ENCODE data around the gene ZNF267. TPM values are rescaled to one million over a fixed set of nuclear protein-coding genes. Genes with fewer than 3 reads are reported as not detected.
A peak's percentile ranks its signal among the peaks of the same experiment; 100 is the strongest.
"Not testable (repeated sequence)": the region's sequence is repeated elsewhere in the genome, so short reads cannot be mapped to it uniquely, and the experiment has no call there.

The ZNF267 gene
- 10 to 100 TPM; 14.1 to 30.8 TPM for total RNA-seq
- 10 to 100 TPM in 4 of 6 donors, 1 to 10 TPM in 2; 9.5 to 11.9 (median 10.7) TPM for polyA plus RNA-seq (ENCODE audit: insufficient read length in 6 of 6)
- long read RNA-seq, donor 1, full-length matches to known transcripts: 12 of 12 reads
- long read RNA-seq, donor 1, partial matches to known transcripts: 0 of 12 reads
- long read RNA-seq, donor 1, other reads (novel, unspliced or antisense): 0 of 12 reads
- long read RNA-seq, donor 2, full-length matches to known transcripts: 8 of 8 reads
- long read RNA-seq, donor 2, partial matches to known transcripts: 0 of 8 reads
- long read RNA-seq, donor 2, other reads (novel, unspliced or antisense): 0 of 8 reads
- long read RNA-seq, donor 3, full-length matches to known transcripts: 5 of 5 reads
- long read RNA-seq, donor 3, partial matches to known transcripts: 0 of 5 reads
- long read RNA-seq, donor 3, other reads (novel, unspliced or antisense): 0 of 5 reads
- long read RNA-seq, donor 4, partial matches to known transcripts: 1 of 6 reads
- long read RNA-seq, donor 4, other reads (novel, unspliced or antisense): 1 of 6 reads
- long read RNA-seq, donor 5, partial matches to known transcripts: 0 of 1 reads
- long read RNA-seq, donor 5, other reads (novel, unspliced or antisense): 0 of 1 reads
- long read RNA-seq, donor 6, full-length matches to known transcripts: 3 of 3 reads
- long read RNA-seq, donor 6, partial matches to known transcripts: 0 of 3 reads
- long read RNA-seq, donor 6, other reads (novel, unspliced or antisense): 0 of 3 reads
- long read RNA-seq, donor 7, full-length matches to known transcripts: 3 of 3 reads
- long read RNA-seq, donor 7, partial matches to known transcripts: 0 of 3 reads
- long read RNA-seq, donor 7, other reads (novel, unspliced or antisense): 0 of 3 reads
- long read RNA-seq, donor 8, full-length matches to known transcripts: 8 of 8 reads
- long read RNA-seq, donor 8, partial matches to known transcripts: 0 of 8 reads
- long read RNA-seq, donor 8, other reads (novel, unspliced or antisense): 0 of 8 reads
- long read RNA-seq, donor 9, full-length matches to known transcripts: 1 of 1 reads
- long read RNA-seq, donor 9, partial matches to known transcripts: 0 of 1 reads
- long read RNA-seq, donor 9, other reads (novel, unspliced or antisense): 0 of 1 reads
- long read RNA-seq, donor 10, partial matches to known transcripts: 0 of 3 reads
- long read RNA-seq, donor 10, other reads (novel, unspliced or antisense): 1 of 3 reads
- long read RNA-seq, donor 11: 0 reads
- long read RNA-seq, donor 12, full-length matches to known transcripts: 5 of 5 reads
- long read RNA-seq, donor 12, partial matches to known transcripts: 0 of 5 reads
- long read RNA-seq, donor 12, other reads (novel, unspliced or antisense): 0 of 5 reads

- Histone ChIP-seq H3K27ac (peak within 1 kb of the TSS; percentile 90 to 97), H3K9me3 (no peaks in the 10 kb centered on the region), H3K4me1 (peaks cover 9 to 90% of the 10 kb centered on the region in 2 donors), H3K4me3 (peak within 1 kb of the TSS; percentile 76 to 96), H3K27me3 (no peaks in the 10 kb centered on the region), H3K36me3 (peaks cover 0 to 11% of the 10 kb centered on the region in 2 donors)
- intact Hi-C loops (cut with DNase I): no loop called here
- no peak for TF ChIP-seq CTCF (IDR thresholded peaks at IDR 0.05)
- DNase-seq (peak; percentile 87 to 96 (median 92)), ATAC-seq (peak; percentile 92)
Measured at GRCh38 chr16:31873556-31874365, at the start of gene ZNF267. ZNF267 (plus strand) TSS chr16:31873807; CDS start chr16:31873967, 160 bp downstream.

GRCh38 chr16:31833047-31833446, 40.6 kb upstream of the ZNF267 start:
- no peak overlapping the region for H3K27ac ChIP-seq
- H3K36me3 ChIP-seq: no peaks in the 10 kb centered on the region
- intact Hi-C loops (cut with DNase I): no loop called here
- no peaks in the 10 kb centered on the region for H3K4me1 ChIP-seq
- DNase-seq: no peak
- H3K4me3 ChIP-seq: no peak overlapping the region
- TF ChIP-seq CTCF (IDR thresholded peaks at IDR 0.05): no peak
- H3K9me3 ChIP-seq: peaks cover 0 to 23% of the 10 kb centered on the region in 2 donors
- H3K27me3 ChIP-seq: no peaks in the 10 kb centered on the region
- ATAC-seq: no peak

GRCh38 chr16:31836396-31836795, 37.2 kb upstream of the ZNF267 start:
- DNase-seq; H3K27me3 ChIP-seq; H3K36me3 ChIP-seq; H3K27ac ChIP-seq; H3K4me1 ChIP-seq; intact Hi-C loops (cut with DNase I); ATAC-seq; H3K4me3 ChIP-seq: not testable (repeated sequence)
- peaks cover 0 to 26% of the 10 kb centered on the region in 2 donors for H3K9me3 ChIP-seq

GRCh38 chr16:31842864-31843263, 30.7 kb upstream of the ZNF267 start:
- no peaks in the 10 kb centered on the region for H3K27me3 ChIP-seq
- no peak for TF ChIP-seq CTCF (IDR thresholded peaks at IDR 0.05)
- intact Hi-C loops (cut with DNase I): no loop called here

GRCh38 chr16:31848572-31848971, 25.0 kb upstream of the ZNF267 start:
- H3K4me3 ChIP-seq; H3K27me3 ChIP-seq; intact Hi-C loops (cut with DNase I); DNase-seq; H3K36me3 ChIP-seq; H3K27ac ChIP-seq; ATAC-seq; H3K4me1 ChIP-seq: not testable (repeated sequence)
- H3K9me3 ChIP-seq: peaks cover 0 to 57% of the 10 kb centered on the region in 2 donors

More at GRCh38 chr16:31842864-31843263, 30.7 kb upstream of the ZNF267 start:
- DNase-seq: no peak
- Histone ChIP-seq H3K4me3 (no peak overlapping the region), H3K4me1 (no peaks in the 10 kb centered on the region), H3K36me3 (no peaks in the 10 kb centered on the region), H3K9me3 (peaks cover 0 to 50% of the 10 kb centered on the region in 2 donors), H3K27ac (no peak overlapping the region)
- ATAC-seq: no peak

Data from left lung (tissue), 14 donors.